NK-92 treated with Interleukin-12 subunit alpha and Interleukin-12 subunit beta, amount 100 ng/mL, for 24 hours (cell line): ENCODE data around the gene PIP4K2B.
"Not testable (repeated sequence)": the region's sequence is repeated elsewhere in the genome, so short reads cannot be mapped to it uniquely, and the experiment has no call there.

Source experiments
- DNase-seq: peaks from one replicate; lab custom pipeline; 2025; lab: John Stamatoyannopoulos, UW

The PIP4K2B gene

GRCh38 chr17:38730526-38731379 lies 68.6 kb downstream of the PIP4K2B start:
- no peak for DNase-seq

GRCh38 chr17:38729886-38730525 lies 69.3 kb downstream of the PIP4K2B start, which contains the start of gene CISD3:
TSS of gene CISD3 (plus strand) at chr17:38730341. CDS start at chr17:38730359, 18 bp downstream.
- DNase-seq: peak; percentile 72

GRCh38 chr17:38729368-38729885 lies 69.9 kb downstream of the PIP4K2B start:
- no peak for DNase-seq

- peak; percentile 62 for DNase-seq
Observed at GRCh38 chr17:38728290-38728831, 71.0 kb downstream of the PIP4K2B start.

GRCh38 chr17:38727736-38728135 lies 71.6 kb downstream of the PIP4K2B start:
- DNase-seq: no peak

- DNase-seq: not testable (repeated sequence)
Observed at GRCh38 chr17:38726145-38726544, 73.2 kb downstream of the PIP4K2B start.

- no peak for DNase-seq
Observed at GRCh38 chr17:38725066-38725465, 74.3 kb downstream of the PIP4K2B start.

- DNase-seq: no peak
Observed at GRCh38 chr17:38724337-38724988, 74.9 kb downstream of the PIP4K2B start.

- no peak for DNase-seq
Observed at GRCh38 chr17:38721802-38722201, 77.6 kb downstream of the PIP4K2B start.

GRCh38 chr17:38720941-38721340 lies 78.4 kb downstream of the PIP4K2B start:
- DNase-seq: no peak

GRCh38 chr17:38719943-38720641 lies 79.3 kb downstream of the PIP4K2B start:
- DNase-seq: no peak

GRCh38 chr17:38719289-38719942 lies 79.9 kb downstream of the PIP4K2B start:
- no peak for DNase-seq

GRCh38 chr17:38717139-38717745 lies 82.1 kb downstream of the PIP4K2B start:
- DNase-seq: no peak

GRCh38 chr17:38716368-38717005 lies 82.9 kb downstream of the PIP4K2B start:
- DNase-seq: no peak
